HepG2 (cell line): ENCODE data around the gene BBC3. TPM values are rescaled to one million over a fixed set of nuclear protein-coding genes. Genes with fewer than 3 reads are reported as not detected.

Source experiments
- AKAP8 ChIP-seq: sonication (generic); formaldehyde crosslinking; IDR thresholded peaks from 2 replicates; pipeline ENCODE4 v1.5.1; 2020; ENCODE audit warnings: mild to moderate bottlenecking, missing genetic modification reagents
- ARID4A ChIP-seq: sonication (generic); formaldehyde crosslinking; IDR thresholded peaks from 2 replicates; pipeline ENCODE4 v1.5.0; 2020; ENCODE audit warnings: mild to moderate bottlenecking, missing genetic modification reagents, borderline replicate concordance
- ARNT2 ChIP-seq: sonication (generic); formaldehyde crosslinking; IDR thresholded peaks from 2 replicates; pipeline ENCODE4 v1.8.0; 2022; ENCODE audit warnings: mild to moderate bottlenecking, low read depth, missing genetic modification reagents, moderate library complexity
- ATF4 ChIP-seq, 2 experiments: fragments of 450-650 bp in 1 of 2; sonication (generic) in 1 of 2; formaldehyde crosslinking; IDR thresholded peaks; 2 replicates each; pipeline versions ENCODE4 v1.5.0 to v1.8.0; 2020 to 2022; ENCODE audit warnings: mild to moderate bottlenecking in 1 of 2, missing genetic modification reagents in 1 of 2
- DNMT1 ChIP-seq: sonication (generic); formaldehyde crosslinking; IDR thresholded peaks from 2 replicates; pipeline ENCODE4 v1.5.1; 2020; ENCODE audit warnings: mild to moderate bottlenecking, missing genetic modification reagents
- GFI1 ChIP-seq: sonication (generic); formaldehyde crosslinking; IDR thresholded peaks from 2 replicates; pipeline ENCODE4 v1.5.0; 2020; ENCODE audit warnings: missing genetic modification reagents, mild to moderate bottlenecking, borderline replicate concordance
- RBM39 ChIP-seq: fragments of 200-400 bp; formaldehyde crosslinking; IDR thresholded peaks from one replicate; pipeline ENCODE4 v1.6.1; 2018; ENCODE audit warnings: antibody characterized with exemption, mild to moderate bottlenecking, low read depth, low read length; ENCODE audit not compliant: poor library complexity, severe bottlenecking
- SMYD3 ChIP-seq: sonication (generic); formaldehyde crosslinking; IDR thresholded peaks from 2 replicates; pipeline ENCODE4 v1.8.1; 2023; ENCODE audit warnings: mild to moderate bottlenecking, missing genetic modification reagents
- THRA ChIP-seq: sonication (generic); formaldehyde crosslinking; IDR thresholded peaks from 2 replicates; pipeline ENCODE4 v1.4.0; 2020; ENCODE audit warnings: missing genetic modification reagents, borderline replicate concordance
- YEATS4 ChIP-seq: sonication (generic); formaldehyde crosslinking; IDR thresholded peaks from 2 replicates; pipeline ENCODE4 v1.4.0; 2020; ENCODE audit warnings: missing genetic modification reagents, borderline replicate concordance
- ZBED4 ChIP-seq: sonication (generic); formaldehyde crosslinking; IDR thresholded peaks from 2 replicates; pipeline ENCODE4 v1.4.0; 2020; ENCODE audit warnings: missing genetic modification reagents, borderline replicate concordance
- ZBTB3 ChIP-seq: sonication (generic); formaldehyde crosslinking; IDR thresholded peaks from 2 replicates; pipeline ENCODE4 v1.4.0; 2020; ENCODE audit warnings: low read depth, mild to moderate bottlenecking, moderate library complexity, missing genetic modification reagents, borderline replicate concordance
- ZGPAT ChIP-seq: IDR thresholded peaks from 2 replicates; pipeline ENCODE4 v1.6.1; 2016; ENCODE audit warnings: mild to moderate bottlenecking
- ZNF451 ChIP-seq: sonication (generic); formaldehyde crosslinking; IDR thresholded peaks from 2 replicates; pipeline ENCODE4 v1.5.0; 2020; ENCODE audit warnings: mild to moderate bottlenecking, missing genetic modification reagents
- polyA plus RNA-seq, 8 experiments: library from polyadenylated mRNA; depleted of rRNA in 3 of 8; stranded (reverse) in 7 of 8; unstranded in 1 of 8; fragments of >200 nt; fragmentation: Illumina TruSeq in 4 of 8; extraction: Trizol in 4 of 8; gene quantifications; 2 replicates each; pipeline versions ENCODE4 v1.2.1 to v1.2.3, GENCODE V29; 2011 to 2016; ENCODE audit warnings: low read depth in 4 of 8, missing spikeins in 1 of 8, mixed read lengths in 1 of 8; ENCODE audit not compliant: insufficient read depth in 1 of 8
- total RNA-seq, 5 experiments: library from RNA; depleted of rRNA; stranded (reverse); fragments of >200 nt; fragmentation: Illumina TruSeq; extraction: Trizol; gene quantifications; 2 replicates each; pipeline ENCODE4 v1.2.3, GENCODE V29; 2016; ENCODE audit warnings: low read depth in 1 of 5

The BBC3 gene
- total and polyA plus RNA-seq, 2 of the 13 experiments (the other 11 are each of a cell fraction or from before 2014, with no cell fraction given): 6.1 to 8.8 TPM

GRCh38 chr19:47226426-47227351 lies 4.3 kb downstream of the BBC3 start (continued):
- peak; percentile 96 for TF ChIP-seq RBM39
- TF ChIP-seq THRA (CRISPR knock-in tag): peak; percentile 91
- peak; percentile 6; the same call in 1 of the 2 replicates for TF ChIP-seq AKAP8 (CRISPR knock-in tag)
- no peak for TF ChIP-seq DNMT1 (CRISPR knock-in tag)
- no peak; the same call in 1 of the 2 replicates for TF ChIP-seq GFI1 (CRISPR knock-in tag)
- TF ChIP-seq YEATS4 (CRISPR knock-in tag): peak; percentile 49; the same call in 1 of the 2 replicates
- TF ChIP-seq ZBED4: 0 out of 2 replicates have a peak, but pooled peaks have one; percentile 3
- 0 out of 2 replicates have a peak, but pooled peaks have one; percentile 35 for TF ChIP-seq ZBTB3 (CRISPR knock-in tag)
- no peak for TF ChIP-seq ATF4 (CRISPR knock-in tag; IDR thresholded peaks at IDR 0.05)
- peak; percentile 47; the same call in 1 of the 2 replicates for TF ChIP-seq SMYD3 (CRISPR knock-in tag)
- TF ChIP-seq ZGPAT (CRISPR knock-in tag): peak; percentile 58; the same call in 1 of the 2 replicates
- TF ChIP-seq ZNF451 (CRISPR knock-in tag): 0 out of 2 replicates have a peak, but pooled peaks have one; percentile 11
- peak; percentile 13; the same call in 1 of the 2 replicates for TF ChIP-seq ARNT2 (CRISPR knock-in tag)
- peak; percentile 54 for TF ChIP-seq ARID4A (CRISPR knock-in tag)
